Hindlimb muscle (tissue), 1 donor: ENCODE measurements around the gene BCKDK. TPM values are rescaled to one million over a fixed set of nuclear protein-coding genes. Genes with fewer than 3 reads are reported as not detected.
"Not testable (repeated sequence)": the region's sequence is repeated elsewhere in the genome, so short reads cannot be mapped to it uniquely, and the experiment has no call there.

ENCODE experiments used
- DNase-seq: peaks from one replicate; pipeline ENCODE4 v3.0.0-alpha.2; 2013
- polyA plus RNA-seq: library from polyadenylated mRNA; unstranded; fragments of 120-200 nt; gene quantifications from one replicate; pipeline ENCODE4 v1.2.1, GENCODE V29; 2013; ENCODE audit not compliant: insufficient read length

BCKDK gene
- polyA plus RNA-seq, 1 donor = 33.9 TPM

DNA sequence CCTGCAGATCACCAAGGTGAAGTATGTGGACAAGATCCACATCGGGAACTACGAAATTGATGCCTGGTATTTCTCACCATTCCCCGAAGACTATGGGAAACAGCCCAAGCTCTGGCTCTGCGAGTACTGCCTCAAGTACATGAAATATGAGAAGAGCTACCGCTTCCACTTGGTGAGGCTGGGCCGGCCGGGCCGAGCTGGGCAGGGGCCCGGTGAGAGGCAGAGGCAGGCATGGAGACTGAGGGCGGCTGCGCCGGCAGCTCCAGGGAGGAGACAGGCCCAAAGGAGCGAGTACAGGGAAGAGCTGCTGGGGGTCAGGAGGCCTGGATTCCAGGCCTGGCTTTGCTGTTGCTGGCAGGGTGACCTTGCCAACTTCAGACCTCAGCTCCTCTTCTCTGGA lies 19.0 kb downstream of the BCKDK start:
- DNase-seq = no peak

DNA sequence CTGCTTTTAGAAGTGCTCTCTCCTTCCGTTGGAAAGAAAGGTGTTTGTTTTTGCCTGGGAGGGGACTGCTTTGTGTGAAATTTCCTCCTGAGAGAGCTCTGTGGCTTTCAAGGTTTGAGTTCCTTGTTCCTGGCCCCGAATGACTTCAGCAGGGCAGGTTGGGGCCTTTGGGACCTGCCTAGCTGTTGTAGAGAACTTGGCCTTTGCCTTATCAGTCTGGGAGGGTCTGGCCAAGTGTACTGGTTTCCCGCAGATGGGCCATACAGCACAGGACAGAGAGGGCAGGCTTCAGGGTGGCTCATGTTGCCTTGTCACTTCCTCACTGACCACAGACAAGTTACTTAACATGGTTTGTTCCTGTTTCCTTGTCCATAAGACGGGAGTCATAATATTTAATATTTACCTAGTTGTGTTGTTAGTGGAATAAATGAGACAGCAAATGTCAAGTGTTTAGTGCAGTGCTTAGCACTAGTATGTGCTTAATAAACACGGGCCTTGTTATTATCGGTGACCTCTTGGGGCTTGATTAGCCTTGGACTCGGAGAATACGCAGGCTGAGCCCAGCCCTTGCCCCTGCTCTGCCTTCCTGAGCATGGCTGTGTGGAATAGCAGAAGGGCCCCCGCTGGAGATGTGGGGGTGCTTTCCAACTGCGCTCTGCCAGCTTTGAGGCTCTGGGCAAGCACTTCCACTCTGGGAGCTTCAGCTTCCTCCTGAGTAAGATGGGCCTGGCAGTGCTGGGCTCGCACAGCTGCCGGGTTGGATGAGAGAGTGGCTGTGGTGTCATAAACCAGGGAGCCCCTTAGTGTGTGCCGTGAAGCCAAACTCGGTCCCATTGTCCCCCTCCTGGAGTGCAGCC lies 20.8 kb downstream of the BCKDK start:
- no peak for DNase-seq

GRCh38 chr16:31129568-31130335 lies 21.6 kb downstream of the BCKDK start:
- no peak for DNase-seq

DNA sequence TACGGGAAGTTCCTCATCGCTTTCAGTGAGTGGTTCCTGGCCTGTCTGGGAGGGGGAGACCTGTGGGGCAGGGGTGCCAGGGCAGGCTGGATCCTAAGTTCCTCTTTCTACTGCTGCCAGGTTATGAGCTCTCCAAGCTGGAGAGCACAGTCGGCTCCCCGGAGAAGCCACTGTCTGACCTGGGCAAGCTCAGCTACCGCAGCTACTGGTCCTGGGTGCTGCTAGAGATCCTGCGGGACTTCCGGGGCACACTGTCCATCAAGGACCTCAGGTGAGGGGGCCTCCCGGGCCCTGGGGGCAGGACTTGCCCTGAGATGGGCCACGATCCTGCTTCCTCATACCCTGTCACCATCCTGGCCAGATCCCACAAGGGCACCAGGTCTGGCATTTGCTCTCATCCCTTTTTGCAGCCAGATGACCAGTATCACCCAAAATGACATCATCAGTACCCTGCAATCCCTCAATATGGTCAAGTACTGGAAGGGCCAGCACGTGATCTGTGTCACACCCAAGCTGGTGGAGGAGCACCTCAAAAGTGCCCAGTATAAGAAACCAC lies 22.2 kb downstream of the BCKDK start:
- no peak for DNase-seq

DNA sequence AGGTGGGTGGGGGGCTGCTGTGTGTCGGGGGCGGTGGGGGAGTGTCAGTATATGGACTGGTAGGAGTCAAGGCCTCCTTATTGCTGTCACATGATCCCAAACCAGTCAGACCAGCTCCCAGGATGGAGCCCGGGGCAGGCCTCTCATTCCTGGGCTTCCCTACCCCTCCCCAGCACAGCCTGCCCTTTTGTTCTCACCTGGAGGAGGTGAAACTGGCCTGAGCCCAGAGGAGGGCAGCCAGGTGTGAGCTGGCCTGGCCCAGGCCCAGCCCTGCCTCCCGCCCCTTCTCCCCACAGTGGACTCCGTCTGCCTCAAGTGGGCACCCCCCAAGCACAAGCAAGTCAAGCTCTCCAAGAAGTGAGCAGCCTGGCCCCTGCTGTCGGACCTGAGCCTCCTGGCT lies 22.7 kb downstream of the BCKDK start:
- no peak for DNase-seq

DNA sequence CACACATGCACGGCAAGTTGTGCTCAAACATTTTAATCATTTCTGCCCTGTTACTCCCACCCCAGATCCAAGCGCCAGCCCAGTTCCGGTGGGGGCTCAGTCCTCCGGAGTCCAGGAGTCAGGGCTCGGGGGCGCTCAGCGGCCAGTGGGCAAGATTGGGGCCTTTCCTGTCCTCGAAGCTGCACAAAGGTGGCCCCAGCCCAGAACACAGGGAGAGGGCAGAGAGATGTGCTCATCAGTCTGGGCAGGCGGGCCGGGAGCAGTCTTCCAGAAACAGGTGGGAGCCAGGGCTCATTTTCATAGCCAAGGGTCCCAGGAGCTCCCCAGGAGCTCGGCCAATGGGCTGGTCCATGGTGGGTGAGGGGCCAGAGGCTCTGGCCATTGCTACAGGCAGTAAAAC lies 23.2 kb downstream of the BCKDK start:
- DNase-seq = no peak

GRCh38 chr16:31131841-31132271 lies 23.7 kb downstream of the BCKDK start:
- no peak for DNase-seq

DNA sequence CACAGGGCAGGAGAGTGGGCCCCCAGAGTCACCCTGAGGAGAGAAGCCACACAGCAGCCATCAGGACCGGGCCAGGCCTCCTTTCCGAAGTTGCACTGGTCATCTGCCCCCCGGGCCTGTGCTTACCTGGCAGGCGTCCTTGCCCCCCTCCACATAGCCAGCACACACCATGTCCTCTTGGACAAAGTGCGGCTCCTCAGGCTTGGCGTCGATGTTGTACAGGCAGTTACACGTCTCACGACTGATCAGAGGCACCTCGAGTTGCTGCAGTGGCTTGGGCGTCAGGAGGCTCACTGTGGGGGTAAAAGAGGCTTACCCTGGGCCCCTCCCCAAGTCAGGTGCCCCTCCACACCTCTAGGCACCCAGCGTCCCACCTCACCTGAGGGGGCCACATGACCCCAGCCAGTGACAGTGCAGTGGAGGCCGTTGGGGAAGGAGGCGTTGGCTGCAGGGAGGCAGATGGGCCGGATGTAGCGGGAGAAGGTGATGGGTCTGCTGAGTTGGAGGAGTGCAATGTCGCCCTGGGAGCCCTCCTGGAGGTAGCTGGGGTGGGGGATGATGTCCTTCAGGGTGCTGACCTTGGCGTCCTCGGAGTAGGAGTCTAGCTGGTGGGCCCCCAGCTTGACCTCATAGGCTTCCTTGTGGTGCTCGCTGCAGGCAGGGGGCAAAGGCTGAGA lies 24.3 kb downstream of the BCKDK start:
- no peak for DNase-seq

- DNase-seq = no peak
Observed at GRCh38 chr16:31133046-31133501, 24.9 kb downstream of the BCKDK start.

DNA sequence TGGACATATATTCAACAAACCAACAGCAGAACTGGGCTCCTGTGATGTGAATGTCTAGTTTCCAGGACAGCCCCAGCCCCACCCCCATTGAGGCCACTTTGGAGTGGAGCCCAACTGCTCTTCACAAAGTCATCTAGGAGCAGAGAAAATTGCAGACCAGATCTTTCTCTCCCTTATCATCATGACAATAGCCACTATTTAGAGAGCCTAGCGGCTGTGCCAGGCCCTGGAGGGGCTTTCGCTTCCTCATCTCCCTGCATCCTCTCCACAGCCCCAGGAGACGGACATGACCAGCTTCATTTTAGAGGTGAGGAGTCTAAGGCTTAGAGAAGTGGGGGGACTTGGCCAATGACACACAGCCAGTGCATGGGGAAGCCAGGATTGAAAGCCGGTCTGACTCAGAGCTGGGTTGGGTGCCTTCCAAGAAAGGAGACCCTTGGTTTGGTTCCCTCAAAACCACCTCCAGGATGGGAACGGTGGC lies 25.9 kb downstream of the BCKDK start:
- DNase-seq = no peak

- no peak for DNase-seq
Observed at GRCh38 chr16:31134625-31135534, 26.7 kb downstream of the BCKDK start.

DNA sequence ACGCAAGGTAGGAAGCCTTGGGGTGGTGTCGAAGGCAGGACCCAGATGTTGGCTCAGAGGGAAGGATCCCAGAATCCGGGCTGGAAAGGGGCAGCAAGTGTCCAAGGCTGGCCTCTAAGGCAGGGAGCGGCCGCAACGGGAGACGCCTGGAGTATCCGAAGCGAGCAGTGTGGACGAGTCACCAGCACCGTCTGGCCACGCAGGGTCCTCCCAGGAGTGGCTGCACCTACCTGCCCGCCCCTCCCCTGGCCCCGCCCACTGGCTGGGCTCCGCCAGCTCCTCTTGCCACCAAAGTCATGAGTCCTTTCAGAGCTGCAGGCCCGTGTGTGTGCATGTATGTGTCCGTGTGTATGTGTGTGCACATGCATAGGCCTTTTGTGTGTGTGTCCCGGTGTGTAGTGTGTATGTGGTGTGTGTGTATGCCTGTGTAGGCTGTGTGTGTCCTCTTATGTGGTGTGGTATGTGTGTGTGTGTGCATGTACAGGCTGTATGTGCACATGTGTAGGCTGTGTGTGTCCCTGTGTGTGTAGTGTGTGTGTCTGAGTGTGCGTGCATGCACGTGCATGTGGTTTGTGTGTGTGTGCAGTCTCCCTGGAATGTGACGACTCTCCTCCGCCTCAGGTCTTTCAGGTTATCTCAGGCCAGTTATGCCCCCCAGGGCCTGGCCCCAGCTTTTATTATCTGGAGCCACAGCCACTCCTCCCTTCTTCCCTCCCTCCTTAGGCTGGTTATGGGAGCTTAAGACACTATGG lies 27.5 kb downstream of the BCKDK start, which contains the start of gene PRSS8:
Gene PRSS8 (minus strand): TSS at position 193 of the 752 bp plus-strand sequence. CDS start 229 bp downstream, outside the sequence.
- no peak for DNase-seq

- no peak for DNase-seq
Observed at GRCh38 chr16:31136287-31136662, 28.1 kb downstream of the BCKDK start.

DNA sequence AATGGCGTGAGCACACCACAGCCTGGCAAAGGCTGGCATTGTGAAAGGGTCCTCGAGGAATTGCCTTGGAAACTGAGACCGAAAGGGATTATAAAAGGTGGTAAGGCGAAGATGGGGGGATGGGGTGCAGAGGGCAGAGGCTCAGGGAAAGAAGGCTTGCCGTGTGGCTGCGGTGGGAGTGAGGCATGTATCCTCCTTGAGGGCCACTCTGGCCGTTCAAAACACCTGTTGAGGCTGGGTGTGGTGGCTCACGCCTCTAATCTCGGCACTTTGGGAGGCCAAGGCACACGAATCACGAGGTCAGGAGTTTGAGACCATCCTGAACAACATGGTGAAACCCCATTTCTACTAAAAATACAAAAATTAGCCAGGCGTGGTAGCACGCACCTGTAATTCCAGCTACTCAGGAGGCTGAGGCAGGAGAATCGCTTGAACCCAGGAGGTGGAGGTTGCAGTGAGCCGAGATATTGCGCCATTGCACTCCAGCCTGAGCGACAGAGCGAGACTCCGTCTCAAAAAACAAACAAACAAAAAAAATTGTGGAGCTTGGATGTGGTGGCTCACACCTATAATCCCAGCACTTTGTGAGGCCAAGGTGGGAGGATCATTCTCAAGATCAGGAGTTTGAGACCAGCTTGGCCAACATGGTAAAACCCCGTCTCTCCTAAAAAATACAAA lies 28.8 kb downstream of the BCKDK start:
- DNase-seq = not testable (repeated sequence)

GRCh38 chr16:31138621-31139578 lies 30.7 kb downstream of the BCKDK start:
- DNase-seq = no peak

DNA sequence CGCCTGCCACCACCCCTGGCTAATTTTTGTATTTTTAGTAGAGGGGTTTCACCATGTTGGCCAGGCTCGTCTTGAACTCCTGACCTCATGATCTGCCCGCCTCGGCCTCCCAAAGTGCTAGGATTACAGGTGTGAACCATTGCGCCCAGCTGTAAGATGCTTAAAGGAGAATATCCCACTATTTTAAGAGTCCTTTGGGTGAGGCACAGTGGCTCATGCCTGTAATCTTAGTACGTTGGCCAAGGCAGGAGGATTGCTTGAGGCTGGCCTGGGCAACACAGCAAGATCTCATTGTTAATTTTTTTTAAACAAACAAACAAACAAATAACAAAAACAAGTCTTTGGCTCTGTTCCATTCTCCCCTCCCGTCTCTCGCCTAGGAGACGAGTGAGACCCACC lies 32.9 kb downstream of the BCKDK start:
- DNase-seq = not testable (repeated sequence)

DNA sequence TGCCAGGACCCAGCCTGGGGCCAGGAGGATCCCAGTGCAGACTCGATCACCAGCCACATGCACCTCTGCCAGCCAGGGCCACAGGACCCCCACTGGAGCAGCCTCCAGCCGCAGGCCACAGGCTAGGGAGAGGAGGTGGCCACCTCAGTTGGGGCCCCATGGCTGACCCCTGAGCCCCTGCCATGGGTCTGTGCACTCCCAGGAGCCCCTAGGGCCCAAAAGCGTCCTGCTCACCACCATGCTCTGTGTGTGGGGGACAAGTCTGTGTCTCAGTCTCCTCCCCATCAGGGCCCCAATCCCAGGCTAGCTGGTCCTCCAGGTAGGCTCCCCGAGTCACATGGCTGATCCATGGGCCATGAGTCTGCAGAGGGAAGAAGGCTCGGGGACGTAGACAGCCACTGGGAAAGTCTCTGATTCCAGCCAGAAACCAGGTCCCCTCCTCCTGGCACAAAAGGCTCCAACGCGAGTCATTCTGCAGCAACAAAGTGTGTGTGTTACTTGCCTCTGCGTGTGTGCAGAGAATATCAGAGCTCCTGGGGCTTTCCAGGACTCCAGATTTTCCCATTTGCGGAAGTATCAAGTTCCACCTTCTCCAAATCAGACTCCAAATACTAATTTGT lies 33.4 kb downstream of the BCKDK start:
- peak; percentile 82 for DNase-seq
